Mammary epithelial cell (primary cell): ENCODE measurements around the gene ZNF652.

ENCODE experiments used
- CTCF ChIP-seq, 2 donors: IDR thresholded peaks in 1 of 2; conservative IDR thresholded peaks in 1 of 2; 2 replicates each; pipeline ENCODE4 v1.5.1; 2011 to 2012; ENCODE audit warnings: inconsistent platforms in 2 of 2, low read length in 2 of 2, mild to moderate bottlenecking in 2 of 2, control low read depth in 1 of 2, low read depth in 1 of 2; ENCODE audit not compliant: insufficient read depth in 1 of 2; ENCODE audit errors: extremely low read depth in 1 of 2
- EZH2 ChIP-seq: IDR thresholded peaks from 2 replicates; pipeline ENCODE4 v1.6.1; 2012; ENCODE audit warnings: low read length, inconsistent platforms, borderline replicate concordance

DNA sequence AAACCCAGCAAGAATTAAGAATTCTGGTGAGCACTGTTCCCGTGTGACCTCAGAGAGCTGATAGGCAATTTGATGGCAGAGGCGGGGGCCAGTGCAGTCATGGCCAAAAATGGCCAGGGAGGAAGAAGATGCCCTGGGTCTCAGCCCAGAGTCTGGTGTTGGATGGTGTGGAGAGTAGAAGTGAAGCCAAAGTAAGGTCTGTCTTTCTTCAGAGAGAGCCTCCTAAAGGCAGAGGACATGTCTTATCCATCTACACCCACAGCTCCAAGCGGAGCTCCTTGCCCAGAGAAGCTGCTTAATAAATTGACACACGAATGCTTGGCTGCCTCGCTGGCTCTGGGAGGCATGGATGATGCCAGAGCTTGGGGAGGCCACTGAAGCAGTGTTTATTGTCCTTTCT is 19.7 kb upstream of the ZNF652 start:
- no peak for TF ChIP-seq CTCF (conservative IDR thresholded peaks at IDR 0.05 in 1 of 2, IDR thresholded peaks at IDR 0.05 in 1 of 2; ENCODE audit: extremely low read depth in 1 of 2, insufficient read depth in 1 of 2, low read depth in 1 of 2, low read length in 2 of 2)
- no peak for TF ChIP-seq EZH2
